ENCODE data around the gene PI4KA.
A peak's percentile ranks its signal among the peaks of the same experiment; 100 is the strongest.
"Not testable (repeated sequence)": the region's sequence is repeated elsewhere in the genome, so short reads cannot be mapped to it uniquely, and the experiment has no call there.

The PI4KA gene

DNA sequence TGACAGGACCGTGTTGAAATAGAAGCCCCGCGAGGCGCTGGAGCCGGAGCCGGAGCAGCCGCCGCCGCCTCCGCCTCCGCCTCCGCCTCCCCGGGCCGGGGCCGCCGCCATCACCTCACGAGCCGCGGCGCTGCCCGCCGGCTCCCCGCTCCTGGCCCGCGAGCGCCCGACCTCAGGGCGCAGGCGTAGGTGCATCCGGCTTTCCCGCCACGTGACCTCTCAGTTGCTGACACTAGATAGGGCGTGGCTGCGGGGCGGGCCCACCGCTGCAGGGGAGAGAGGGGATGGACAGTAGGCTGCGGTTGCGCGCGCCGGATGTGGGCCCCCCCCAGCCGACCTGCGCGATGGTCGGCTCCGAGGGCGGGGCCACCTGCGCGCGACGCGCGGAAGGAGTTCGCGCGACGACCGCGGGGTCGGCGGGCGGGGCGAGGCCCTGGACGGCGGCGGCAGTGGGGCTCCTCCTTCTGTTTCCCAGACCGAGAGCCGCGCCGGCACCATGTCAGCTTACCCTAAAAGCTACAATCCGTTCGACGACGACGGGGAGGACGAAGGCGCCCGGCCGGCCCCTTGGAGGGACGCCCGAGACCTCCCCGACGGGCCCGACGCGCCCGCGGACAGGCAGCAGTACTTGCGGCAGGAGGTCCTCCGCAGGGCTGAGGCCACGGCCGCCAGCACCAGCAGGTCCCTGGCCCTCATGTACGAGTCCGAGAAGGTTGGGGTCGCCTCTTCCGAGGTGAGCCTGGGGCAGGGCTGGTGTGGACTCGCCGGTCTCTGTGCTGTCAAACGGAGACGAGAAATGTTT lies at the start of gene PI4KA, which contains the start of gene SNAP29:
Gene PI4KA, minus strand, starts transcription at position 197 of the 802 bp plus-strand sequence. Its CDS starts 86 bp downstream, at position 111.
Gene SNAP29, plus strand, starts transcription at position 393 of the 802 bp plus-strand sequence. Its CDS starts 104 bp downstream, at position 497.
- peak; percentile 98 for DNase-seq

DNA sequence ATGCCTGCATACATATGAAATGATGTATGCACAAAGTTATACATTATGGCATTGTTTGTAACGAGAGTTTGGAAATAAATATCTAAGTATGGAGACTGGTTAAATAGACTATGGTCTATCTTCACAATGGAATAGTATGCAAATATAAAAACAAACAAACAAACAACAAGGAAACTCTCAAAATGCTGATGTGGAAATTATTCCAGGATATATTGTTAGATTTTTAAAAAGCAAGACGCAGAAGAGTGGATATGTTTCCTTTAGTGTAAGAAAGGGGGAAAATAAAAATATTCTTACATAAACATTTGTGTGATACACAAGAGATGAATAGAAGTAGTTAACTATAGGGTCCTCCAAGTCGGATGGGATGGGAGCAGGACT lies 47.8 kb upstream of the PI4KA start:
- no peak for DNase-seq

DNA sequence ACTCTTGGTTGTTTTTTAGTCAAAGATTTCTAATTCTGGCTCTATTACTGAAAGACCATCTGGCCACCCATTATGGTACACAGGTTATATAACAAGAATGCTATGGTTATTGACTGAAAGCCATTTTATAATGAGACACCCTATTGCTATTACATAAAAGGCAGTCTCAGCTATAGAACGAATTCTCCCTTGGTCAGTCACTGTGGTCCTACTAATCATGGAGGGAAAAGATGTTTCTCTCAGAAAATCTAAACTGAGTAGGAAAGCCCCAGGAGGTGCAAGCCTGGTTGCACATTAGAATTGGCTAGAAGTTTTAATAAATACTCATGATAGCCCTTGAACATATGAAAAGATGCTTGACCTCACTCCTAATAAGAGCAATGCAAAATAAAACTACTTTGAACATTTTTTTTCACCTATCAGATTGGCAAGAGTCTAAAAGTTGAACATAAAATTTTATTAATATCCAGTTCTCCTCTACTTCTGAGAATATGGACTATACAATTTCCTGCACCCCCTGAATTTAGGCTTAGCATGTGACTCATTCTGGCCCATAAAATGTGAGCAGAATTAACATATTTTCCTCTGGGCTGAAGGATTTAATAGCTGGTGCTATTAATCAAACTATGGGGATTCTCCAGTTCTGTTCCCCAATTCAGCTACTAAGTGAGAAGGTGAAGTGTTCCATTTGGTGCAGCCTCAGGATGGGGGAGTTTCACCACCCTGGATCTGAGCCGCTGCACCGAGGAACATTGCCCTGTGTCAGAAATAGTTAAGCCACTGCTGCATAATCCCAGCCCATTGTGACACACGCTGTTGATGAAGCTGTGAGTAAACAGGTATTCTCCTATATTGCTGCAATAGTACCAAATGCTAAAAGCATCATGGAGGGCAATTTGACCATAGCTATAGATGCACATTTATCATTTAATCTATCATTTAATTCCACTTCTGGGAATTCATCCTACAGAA lies 47.1 kb upstream of the PI4KA start:
- no peak for DNase-seq

DNA sequence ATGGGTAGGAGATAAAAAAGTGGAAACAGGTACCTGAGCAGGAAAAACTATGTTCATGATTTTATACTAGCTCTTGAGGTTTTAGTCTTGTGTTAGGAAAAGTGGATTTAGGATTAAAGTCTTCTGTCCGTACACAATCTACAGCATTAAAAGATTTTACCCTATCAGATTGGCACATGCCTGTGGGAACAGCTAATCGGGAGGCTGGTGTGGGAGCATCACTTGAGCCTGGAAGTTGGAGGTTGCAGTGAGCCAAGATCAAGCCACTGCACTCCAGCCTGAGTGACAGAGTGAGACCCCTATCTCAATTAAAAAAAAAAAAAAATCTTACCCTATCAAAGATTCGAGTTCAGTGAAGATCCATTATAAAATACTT lies 46.4 kb upstream of the PI4KA start:
- DNase-seq: no peak

DNA sequence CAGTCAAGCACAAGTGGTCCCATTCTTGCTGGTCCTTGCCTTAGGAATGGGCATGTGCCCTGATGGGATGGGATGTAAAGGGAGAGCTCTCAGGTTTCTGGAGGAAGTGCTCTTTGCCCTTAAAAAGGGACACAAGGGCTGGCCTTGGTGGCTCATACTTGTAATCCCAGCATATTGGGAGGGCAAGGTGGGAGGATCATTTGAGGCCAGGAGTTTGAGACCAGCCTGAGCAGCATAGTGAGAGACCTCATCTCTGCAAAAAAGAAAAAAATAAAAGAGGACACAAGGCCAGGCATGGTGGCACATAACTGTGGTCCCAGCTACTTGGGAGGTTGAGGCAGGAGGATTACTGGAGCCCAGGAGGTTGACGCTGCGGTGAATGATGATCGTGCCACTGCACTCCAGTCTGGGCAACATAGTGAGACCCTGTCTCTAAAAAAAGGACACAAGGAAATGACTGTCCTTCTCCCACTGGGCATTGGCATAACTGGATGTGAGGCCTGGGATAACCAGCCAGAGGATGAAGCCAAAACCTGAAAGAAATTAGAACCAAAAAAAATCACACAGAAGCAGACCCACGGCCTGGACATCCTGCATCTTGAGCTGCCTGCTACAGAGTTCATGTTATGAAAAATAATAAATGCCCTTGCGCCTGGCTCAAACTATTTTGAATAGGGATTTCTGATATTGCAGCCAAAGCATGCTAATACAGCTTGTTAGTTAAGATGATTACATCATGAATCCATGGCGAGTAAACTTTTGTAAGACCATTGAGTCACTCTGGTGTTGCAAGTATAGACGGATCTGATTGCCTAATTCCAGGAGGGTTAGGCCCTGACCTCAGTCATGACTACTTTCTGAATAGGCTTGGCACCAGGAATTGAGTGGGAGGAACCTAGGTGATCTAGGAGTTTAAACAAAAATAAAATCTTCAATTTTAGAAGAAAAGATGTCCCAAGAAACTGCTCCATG lies 45.7 kb upstream of the PI4KA start:
- peak; percentile 65 for DNase-seq

DNA sequence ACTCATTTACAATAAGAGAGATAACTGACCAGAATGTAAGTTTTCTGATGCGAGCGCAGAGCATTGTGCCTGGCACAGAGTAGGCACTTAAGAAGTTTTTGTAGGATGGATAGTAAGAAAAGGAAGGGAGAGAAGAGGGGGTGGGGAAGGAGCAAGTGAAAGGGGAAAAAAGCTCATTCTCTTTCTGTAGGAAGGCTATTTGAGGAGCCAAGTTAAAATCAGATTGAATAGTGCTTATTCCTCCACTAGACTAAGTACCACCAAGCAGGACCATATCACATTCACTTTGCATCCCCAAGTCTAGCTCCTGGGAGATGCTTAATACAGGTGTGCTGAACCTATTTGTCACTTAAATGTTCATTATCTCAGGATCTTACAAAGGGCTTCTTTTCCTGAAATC lies 44.5 kb upstream of the PI4KA start:
- DNase-seq: no peak

DNA sequence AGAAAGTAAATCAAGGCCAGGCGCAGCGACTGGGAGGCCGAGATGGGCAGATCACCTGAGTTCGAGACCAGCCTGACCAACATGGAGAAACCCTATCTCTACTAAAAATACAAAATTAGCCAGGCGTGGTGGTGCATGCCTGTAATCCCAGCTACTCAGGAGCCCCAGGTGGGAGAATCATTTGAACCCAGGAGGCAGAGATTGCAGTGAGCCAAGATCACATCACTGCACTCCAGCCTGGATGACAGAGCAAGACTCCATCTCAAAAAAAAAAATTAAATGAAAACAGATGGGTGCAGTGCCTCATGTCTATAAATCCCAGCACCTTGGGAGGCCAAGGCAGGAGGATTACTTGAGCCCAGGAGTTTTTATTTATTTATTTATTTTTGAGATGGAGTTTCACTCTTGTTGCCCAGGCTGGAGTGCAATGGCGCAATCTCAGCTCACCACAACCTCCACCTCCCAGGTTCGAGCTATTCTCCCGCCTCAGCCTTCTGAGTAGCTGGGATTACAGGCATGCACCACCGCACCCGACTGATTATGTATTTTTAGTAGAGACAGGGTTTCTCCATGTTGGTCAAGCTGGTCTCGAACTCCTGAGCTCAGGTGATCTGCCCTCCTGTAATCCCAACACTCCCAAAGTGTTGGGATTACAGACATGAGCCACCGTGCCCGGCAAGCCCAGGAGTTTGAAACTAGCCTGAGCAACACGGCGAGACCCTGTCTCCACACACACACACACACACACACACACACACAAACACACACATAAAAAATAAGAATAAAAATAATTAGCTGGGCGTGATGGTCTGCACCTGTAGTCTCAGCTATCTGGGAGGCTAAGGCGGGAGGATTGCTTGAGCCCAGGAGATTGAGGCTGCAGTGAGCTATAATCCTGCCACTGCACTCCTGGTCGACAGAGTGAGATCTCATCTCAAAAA lies 42.8 kb upstream of the PI4KA start:
- DNase-seq: not testable (repeated sequence)

DNA sequence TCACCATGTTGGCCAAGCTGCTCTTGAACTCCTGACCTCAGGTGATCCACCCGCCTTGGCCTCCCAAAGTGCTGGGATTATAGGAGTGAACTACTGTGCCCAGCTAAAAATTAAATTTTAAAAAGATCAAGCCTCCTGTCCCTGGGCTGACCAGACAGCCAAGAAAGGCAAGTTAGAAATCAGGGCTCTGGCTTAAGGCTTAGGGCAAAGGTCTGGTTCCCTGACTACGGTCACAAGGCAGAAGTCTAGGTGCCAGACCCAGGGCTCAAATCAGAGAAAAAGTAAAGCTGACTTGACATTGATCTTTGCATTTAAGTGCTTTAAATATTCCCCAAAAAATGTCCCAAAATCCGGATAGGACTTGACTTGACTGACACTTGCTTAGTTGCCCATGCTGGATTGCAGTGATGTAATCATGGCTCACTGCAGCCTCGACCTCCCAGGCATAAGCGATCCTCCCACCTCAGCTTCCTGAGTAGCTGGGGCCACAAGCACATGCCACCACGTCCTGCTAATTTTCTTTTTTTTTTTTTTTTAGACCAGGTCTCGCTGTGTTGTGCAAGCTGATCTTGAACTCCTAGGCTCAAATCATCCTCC lies 41.3 kb upstream of the PI4KA start:
- DNase-seq: no peak

DNA sequence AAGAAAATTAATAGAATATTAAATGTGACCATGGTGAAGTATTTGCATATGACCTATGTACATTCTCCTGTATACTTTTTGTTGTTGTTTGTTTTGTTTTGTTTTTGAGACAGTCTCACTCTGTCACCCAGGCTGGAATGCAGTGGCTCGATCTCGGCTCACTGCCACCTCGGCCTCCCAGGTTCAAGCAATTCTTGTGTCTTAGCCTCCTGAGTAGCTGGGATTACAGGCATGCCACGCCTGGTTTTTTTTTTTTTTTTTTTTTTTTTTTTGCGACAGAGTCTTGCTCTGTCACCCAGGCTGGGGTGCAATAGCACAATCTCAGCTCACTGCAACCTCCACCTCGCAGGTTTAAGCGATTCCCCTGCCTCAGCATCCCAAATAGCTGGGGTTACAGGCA lies 39.1 kb upstream of the PI4KA start:
- DNase-seq: not testable (repeated sequence)

DNA sequence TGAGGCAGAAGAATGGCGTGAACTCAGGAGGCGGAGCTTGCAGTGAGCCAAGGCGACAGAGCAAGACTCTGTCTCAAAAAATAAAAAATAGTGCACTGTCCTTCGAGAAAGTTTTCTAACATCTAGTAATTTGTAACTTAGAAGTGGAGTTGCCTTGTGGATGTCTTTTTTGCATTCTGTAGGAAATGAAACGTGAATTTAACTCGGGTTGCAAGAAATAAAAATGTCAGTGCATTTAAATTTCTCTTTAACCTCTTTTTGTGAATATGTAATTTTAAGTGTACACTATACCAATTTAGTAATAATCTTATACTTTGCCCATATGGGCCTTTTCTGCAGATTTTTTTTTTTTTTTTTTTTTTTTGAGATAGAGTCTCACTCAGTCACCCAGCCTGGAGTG lies 32.4 kb upstream of the PI4KA start:
- no peak for DNase-seq

DNA sequence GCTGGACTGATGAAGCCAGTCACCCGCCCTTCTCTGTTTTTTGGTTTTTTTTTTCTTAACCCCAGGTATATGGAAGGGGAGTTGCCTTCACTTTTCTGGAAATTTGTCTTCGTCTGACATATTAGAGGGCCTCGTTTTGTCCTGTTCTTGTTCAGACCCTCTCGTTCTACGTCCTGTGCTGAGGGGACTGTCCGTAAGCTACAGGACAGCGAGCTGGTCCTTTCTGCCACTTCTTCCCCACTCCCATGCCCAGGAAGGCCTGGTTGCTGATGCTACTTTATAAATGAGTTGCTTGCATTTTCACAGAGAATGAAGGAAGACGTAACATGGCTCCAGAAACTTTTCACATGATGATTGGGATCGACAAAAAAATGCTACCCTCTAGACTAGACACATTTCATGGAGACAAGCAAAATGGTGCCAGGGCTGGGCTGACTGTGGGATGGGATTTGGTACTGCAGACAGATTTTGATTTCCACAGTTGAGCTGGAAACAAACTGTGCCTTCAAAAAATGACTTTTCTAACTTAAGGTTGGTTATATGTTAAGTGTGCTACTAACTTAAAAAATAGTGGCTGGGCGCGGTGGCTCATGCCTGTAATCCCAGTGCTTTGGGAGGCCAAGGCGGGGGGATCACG lies 31.4 kb upstream of the PI4KA start:
- no peak for DNase-seq

DNA sequence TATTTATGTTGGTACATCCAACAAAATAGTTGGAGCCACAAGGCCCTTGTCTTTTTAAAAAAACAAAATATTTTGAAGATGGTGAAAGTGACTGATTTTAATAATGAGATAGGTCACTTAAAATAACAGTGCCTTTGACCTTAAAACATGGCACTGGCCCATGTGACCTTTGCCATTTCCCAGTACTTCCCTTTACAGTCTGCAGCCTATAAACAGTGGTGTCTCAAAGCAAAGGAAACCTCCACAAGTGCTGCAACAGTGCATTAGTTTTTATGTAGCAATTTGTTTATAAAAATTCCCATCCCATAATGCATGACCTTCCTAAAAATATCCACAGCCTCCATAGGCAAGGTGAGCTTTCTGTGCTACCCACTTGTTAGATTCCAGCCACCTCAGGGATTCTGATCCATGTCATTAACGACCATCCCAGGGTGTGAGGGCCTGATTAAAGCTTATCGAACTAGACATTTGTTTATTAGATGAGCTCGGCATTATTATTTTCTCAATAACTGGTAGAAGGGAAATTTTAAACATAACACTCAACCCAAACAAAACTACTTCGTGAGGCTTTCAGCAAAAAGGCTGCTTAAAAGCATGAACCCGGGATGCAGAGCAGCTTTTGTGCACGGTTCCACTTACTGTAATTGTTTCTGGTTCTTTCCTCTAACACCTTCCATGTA lies 30.6 kb upstream of the PI4KA start:
- DNase-seq: no peak

DNA sequence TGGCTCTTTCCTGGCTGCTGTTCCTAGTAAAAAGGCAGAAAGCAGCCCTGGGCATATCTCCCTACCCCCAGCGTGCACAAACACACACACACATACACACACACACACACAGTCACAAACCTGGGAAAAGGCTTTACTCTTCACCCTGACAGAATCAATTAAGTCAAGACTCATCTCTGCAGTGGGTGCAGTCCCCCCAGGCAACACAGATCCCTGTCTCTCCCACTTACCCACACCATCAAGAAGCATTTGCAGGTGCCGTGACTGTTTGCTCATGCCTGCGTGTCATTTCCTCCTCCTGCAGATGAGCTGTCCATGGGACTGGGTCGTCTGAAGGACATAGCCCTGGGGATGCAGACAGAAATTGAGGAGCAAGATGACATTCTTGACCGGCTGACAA lies 28.8 kb upstream of the PI4KA start:
- DNase-seq: no peak

DNA sequence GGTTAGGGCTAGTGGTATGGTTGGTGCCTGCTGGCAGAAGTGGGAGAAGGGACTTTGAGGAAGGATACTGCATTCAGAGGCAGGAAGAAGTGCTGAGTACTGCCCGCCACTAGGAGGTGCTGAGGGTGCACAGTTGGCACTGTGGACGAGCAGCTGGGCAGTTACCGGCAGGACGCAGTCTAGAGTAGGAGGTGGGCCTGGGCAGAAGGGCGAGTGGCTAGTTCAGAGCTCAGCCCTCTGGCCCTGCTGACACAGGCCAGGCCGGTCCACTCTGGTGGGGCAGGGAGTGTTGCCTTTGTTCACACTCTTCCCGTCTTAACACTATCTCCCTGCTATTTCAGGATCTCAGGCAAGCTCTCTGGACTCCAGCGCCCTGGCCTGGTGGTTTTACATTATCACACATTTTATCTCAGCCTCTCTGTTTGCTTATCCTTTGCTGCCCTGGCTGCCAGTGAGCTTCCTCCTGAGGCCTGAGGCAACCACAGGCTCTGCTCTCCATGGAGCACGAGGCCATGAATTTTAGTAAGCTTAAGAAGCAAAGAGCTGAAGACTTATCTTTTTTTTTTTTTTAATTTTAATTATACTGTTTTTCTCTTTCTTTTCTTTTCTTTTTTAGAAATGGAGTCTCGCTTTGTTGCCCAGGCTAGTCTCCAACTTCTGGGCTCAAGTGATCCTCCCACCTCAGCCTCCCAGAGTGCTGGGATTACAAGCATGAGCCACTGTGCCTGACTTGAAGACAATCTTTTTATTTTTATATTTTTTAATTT lies 27.1 kb upstream of the PI4KA start:
- peak; percentile 92 for DNase-seq

DNA sequence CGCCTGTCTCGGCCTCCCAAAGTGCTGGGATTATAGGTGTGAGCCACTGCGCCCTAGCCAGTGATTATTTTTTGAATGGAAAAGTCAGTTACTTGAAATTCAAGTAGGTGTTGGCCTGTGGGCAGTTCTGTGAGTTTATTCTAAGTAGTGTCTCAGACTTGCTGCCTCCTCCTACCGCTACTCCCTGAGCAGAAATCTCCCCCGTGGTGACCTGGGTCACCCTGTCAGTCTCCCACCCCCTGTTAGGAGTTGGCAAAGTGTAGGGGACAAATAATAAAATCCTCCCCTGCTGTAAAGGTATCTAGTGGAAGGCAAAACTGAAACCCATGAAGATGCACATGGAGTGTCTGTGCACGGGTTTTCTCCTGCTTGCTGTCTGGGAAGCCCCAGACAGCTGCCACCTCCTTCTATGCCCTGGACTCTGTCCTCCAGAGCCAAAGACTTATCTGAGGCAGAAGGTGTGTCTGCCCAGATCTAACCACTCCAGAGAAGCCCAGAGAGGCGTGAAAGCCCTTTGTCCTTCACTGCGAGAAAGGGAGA lies 26.5 kb upstream of the PI4KA start:
- DNase-seq: no peak

DNA sequence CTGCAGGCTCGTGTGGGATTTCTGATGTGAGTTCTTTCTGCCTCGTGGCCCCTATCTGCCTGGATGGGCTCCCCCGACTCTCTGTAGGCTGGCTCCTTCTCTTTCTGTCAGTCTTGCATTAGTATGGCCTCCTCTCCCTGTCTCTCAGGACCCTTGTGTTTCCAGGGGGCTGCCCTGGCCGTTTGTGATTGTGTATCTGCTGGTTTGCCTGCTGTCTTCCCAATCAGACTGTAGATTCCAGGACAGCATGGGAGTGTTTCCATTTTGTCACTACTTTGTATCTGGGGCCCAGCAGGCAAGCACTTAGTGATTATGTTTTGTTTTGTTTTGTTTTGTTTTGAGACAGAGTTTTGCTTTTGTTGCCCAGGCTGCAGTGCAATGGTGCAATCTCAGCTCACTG lies 25.8 kb upstream of the PI4KA start:
- no peak for DNase-seq

DNA sequence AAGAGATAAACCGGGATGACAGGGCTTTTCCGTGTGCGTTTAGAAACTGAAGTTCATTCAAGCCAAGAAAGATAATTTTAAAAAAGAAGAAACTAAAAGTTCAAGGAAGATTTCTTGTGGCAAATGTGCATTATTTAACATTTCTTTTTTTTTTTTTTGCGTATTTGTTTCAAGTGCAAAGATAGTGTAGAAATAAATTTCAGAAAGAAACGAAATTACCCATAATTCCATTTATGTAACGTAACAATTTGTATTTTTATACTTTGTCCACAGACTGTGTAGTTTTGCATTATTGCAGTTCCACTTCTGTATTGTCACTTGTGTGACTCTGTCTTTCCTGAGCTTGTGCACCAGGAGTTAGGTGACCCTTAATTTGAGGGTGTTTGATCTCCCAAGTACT lies 24.2 kb upstream of the PI4KA start:
- no peak for DNase-seq
